ENCODE data around the gene PHACTR3.

The PHACTR3 gene

DNA sequence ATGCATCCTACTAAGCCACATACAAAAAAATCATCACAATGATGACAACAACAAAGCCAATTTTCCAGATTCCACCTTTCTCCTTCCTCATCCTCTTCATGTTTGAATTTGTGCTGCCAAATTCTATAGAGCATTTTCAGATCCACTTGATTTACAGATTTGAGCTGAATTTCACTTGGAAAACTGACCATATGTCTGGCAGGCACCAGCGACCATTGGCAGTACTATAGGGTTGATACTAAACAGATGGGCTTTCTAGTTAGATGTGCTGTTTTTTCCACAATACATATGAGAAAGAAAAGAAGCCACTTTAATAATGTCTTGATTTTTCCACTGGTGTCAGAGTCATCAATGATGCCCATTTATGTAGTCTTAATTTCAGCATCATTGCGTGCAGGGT, 127.0 kb downstream of the PHACTR3 start:
- no peak for DNase-seq (ENCODE audit: low read depth in 2 of 2)

DNA sequence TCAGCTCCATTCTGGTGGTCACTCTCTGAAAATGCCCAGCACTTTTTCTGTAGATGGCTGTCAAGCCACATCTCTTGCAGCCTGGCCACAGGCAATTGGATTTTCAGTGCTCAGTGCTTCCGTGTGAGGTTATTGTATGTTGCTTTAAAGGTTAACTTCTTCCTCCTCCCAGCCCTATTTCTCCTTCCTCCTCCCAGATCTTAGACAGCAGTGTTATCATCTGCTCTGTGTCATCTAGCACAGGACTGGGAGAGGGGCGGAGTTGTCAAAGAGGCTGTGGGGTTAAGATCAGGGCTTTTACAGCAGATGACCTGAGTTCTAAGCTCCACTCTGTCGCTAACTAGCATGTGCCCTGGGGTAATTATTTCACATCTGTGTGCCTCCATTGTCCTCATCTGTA, 129.0 kb downstream of the PHACTR3 start:
- no peak for DNase-seq (ENCODE audit: low read depth in 2 of 2)

DNA sequence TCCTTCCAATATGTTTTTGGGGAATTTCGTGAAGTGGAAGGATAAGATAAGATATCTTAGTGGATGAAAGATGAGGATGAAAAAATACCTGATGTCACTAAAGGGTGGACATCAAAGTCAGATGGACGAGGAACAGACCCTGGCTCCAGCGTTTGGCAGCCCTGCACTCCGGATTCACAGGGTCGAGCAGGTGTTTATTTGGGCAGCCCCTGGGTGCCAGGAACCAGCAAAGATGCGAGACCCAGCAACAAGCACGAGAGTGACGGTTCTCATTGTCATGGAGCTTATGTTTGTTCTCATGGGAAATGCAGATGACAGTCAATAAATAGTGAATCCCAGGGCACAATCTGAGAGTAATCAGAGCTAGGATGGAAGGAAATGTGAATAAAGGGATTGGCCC, 131.1 kb downstream of the PHACTR3 start:
- no peak for DNase-seq (ENCODE audit: low read depth in 2 of 2)

DNA sequence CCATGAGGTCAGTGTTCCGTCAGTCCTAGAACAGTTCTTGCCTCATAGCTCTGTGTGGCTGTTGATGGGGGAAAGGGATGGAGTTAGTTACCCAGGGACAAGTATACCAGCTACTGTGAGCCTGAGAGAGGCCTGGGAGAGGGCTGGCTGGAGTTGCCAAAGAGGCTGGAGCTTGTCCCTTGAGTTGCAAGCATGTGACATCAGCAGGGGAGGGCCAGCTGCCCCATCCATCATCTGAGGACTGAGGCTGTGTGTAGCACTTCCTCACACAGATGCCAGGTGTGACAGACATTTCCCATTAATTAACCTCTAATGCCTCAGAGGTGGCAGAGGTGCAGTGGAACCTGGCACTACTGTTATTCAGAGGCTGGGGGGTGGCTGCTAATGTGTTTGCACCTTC, 131.6 kb downstream of the PHACTR3 start:
- DNase-seq (ENCODE audit: low read depth in 2 of 2) = no peak

DNA sequence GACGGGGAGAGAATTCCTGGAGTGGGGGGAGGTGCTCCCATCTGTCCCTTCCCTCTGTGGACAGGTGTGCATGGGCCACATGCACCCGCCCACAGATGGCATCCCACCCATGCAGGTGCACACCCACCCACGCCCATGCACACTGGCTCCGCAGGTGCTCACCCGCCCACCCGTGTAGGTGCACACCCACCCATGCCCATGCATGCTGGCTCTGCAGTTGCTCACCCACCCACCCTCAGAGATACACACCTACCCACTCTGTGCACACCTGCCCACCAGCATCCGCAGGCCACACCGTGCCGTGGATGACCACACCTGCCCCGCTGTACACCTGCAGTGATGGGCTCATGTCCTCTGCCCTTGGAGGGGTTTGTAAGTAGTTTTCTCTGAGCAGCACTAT, 132.0 kb downstream of the PHACTR3 start:
- DNase-seq (ENCODE audit: low read depth in 2 of 2) = no peak

DNA sequence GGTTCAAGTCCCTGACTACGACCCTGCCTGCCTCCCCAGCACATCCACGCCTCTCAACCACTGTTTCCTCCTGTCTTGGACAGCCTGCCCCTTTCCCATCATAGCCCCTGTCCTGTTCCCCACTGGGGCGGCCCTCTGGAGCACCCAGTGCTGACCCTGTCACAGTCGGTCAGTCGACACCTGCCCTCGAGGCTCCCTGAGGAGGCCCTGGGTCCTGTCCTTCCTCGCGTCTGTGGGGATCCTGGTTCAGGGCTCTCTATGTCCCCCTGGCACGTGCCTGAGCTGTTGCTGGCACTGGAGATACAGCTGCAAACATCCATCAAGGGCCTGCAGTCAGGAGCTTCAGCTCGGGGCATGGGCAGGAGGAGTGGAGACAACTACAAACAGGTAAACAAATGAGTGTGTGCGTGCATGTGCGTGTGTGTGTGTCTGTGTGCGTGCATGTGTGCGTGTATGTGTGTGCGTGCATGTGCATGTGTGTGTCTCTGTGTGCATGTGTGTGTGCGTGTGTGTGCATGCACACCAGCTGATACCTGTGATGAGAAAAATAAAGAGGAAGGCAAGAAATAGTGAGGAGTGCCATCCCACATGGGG, 132.8 kb downstream of the PHACTR3 start:
- DNase-seq (ENCODE audit: low read depth in 2 of 2) = no peak

DNA sequence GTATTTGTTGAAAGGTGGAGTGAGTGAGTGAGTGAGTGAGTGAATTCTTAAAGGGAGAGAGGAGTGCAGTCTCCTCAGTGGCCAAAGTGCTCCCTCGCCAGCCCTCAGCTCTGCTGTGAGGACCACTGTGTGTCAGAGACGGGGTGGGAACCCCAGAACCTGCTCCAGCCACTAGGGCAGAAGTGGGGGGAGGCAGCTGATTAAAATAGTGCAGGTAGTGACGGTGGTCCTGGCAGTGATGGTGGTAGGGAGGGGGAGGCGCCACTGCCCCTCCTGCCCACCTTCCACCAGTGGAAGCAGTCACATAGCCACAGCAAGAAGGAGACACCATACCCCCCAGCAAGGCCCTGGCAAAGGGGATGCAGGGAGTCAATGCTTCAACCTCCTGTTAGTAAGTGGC, 133.5 kb downstream of the PHACTR3 start:
- DNase-seq (ENCODE audit: low read depth in 2 of 2) = no peak

DNA sequence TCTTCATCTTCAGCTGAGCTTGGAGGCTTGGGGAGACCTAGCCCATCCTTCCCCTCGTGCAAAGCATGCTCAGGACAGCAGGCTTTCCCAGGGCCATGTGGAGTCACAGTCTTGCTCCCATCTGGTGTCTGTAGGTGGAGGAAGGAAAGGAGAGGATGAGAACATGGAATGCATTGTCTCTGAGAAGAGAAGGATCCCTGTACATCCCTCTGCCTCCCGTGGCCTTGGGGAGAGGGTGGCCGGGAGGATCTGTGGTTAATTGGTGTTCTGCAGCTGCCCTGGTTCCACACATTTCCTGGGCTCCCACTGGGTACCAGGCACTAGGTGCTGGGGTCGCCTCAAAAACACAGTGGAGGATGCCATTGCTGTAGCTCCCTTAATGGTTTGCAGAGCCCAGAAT, 134.5 kb downstream of the PHACTR3 start:
- DNase-seq (ENCODE audit: low read depth in 2 of 2) = no peak

DNA sequence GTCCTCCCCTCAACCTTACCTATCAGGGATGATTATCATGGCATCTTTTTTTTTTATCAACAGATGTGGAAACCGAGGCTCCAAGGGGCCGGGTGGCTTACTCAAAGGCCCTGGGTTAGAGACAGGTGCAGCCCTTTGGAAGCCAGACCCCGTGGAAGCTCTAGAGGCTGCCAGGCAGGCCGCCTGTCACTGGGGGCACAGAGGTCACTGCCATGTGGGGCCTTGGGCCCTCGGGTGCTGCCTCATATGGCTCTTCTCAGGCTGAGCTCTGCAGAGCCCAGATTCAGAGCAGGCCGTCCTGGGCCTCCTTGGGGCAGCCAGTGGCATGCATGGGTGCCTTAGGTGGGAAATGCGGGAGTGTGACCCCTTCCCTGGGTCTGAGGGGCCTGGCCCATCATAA, 136.3 kb downstream of the PHACTR3 start:
- no peak for DNase-seq (ENCODE audit: low read depth in 2 of 2)

DNA sequence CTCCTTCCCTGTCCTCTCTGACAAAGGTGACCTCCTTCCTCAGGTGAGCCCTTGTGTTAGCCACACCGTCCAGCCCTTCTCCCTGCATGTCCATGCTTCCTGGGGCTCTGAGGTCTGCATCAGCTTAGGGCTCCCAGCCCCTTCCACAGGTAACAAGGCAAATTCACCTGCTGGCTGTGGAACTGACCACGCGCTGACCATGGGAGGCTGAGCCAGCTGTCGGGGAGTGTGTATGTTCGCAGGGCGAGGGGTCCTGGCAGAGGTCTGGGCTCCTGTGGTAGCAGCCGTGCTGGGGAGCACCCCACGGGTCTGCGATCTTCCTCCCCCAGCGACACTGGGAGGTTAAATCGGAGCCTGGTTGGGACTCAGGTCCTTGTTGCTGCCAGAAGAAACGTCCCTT, 136.7 kb downstream of the PHACTR3 start:
- DNase-seq (ENCODE audit: low read depth in 2 of 2) = no peak

DNA sequence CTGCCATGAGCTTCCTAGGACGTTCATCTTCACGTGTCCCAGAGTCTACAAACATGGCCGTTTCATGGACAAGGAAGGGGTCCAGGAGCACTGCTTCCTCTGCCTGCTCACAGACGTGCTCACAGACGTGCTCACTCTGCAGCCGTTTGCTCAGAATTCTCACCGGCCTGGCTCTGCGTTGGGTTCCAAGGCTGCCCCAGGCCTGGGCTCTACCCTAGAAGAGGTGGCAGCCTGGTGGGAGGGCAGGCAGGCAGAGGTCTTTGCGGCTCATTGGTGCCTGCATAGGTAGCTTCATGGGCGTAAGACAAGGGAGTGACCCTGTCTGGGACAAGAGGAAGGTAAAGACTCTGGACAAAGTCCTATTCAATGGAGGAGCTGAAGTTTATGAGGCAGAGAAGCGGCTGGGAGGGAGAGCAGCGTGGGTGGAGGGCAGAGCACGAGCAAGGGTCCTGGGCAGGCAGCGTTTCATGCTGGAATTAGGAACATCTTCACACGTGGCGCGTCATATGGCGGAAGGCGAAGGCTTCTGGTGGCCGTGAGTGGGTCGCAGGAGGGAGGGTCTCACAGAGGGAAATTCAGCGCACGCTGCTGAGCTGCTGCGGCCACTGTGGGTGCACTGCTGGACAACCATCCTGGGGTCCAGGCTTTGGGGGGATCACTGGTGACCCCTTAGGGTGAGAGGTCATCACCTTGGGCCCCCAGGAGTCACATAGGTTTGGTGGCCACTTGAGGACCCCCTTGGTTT, 138.2 kb downstream of the PHACTR3 start:
- no peak for DNase-seq (ENCODE audit: low read depth in 2 of 2)

DNA sequence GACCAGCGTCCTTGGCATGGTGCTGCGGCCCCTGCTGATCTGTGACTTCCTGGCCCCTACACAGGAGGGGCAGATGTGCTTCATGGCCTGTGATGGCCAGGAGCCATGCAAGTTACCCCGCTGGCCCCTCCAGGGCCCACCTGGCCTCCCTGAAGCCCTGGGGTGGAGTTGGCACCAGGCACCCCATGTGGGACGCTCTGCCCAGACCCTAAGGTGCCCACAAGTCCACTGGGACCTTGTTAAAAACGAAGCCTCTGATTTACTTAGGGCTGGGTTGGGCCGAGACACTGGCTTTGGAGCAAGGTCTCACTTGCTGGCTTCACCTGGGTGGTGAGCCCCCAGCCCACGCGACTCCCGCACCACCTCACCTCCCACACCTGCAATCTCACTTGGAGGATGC, 139.0 kb downstream of the PHACTR3 start:
- no peak for DNase-seq (ENCODE audit: low read depth in 2 of 2)

DNA sequence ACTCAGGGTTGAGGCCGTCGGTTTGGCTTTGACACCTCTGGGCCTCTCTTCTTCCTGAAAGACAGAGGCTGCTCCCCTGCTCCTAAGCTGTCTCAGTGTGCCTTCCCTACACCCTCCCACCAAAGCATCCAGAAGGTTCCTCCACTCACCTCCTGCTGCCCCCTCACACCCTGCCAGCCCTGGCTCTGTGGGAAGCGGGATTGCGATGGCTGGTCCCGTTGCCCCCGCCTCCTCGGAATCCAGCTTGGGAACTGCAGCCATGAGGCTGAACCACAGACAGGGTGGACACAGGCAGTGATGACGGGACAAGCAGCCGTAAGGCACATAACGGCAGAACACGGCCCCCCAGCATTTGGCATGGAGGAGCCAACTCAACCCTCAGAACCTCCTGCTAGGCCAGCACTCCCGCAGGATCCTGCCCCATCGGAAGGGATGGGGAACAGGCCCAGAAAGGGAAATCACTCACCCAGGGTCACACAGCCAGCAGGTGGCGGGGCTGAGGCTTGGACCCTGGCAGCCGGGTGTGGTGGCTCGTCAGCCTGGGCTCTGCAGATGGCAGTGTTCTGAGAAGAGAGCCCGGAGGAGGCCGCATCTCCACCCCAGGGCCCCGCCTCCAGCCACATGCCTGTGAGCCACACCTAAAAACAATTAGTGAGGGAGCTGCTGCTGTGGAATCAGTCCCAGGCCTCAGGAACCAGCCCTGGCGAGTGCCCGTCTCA, 139.6 kb downstream of the PHACTR3 start:
- no peak for DNase-seq (ENCODE audit: low read depth in 2 of 2)

DNA sequence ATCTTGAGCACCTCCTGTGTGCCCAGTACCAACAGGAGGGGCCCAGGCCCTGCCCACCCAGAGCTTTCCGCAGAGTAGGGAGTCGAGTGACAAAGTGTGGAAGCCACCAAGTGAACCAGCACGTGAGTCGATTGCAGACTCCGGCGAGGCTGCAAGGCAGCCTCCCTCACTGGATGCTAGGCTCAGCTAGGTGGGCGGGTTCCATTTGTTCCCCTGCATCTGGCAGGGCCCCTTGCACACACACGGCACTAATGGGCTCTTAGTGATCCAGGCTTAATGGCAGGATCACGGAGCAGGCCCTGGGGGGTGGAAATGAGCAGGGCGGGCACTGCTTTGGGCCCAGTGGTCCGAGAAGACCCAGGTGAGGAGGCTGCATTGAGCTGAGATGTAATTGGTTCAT, 140.4 kb downstream of the PHACTR3 start:
- DNase-seq (ENCODE audit: low read depth in 2 of 2) = no peak

DNA sequence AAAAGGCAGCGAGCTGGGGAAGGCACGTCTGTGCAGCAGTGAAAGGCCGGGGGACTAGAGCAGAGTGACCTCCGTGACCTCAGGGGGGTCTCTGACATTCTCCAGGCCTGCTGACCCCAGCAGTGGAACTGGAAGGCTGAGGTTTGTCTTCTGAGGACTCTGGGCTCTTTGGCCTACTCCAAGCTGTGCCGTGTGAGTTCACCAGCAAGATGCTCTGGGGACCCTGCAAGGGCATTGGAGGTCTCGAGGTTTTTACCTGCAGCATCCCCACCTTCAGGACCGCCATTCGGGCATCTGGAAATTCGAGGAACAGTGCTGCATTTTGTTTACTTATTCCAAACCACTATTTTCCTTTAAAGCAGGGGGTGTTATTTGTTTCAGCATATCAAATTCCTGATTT, 140.9 kb downstream of the PHACTR3 start:
- no peak for DNase-seq (ENCODE audit: low read depth in 2 of 2)

DNA sequence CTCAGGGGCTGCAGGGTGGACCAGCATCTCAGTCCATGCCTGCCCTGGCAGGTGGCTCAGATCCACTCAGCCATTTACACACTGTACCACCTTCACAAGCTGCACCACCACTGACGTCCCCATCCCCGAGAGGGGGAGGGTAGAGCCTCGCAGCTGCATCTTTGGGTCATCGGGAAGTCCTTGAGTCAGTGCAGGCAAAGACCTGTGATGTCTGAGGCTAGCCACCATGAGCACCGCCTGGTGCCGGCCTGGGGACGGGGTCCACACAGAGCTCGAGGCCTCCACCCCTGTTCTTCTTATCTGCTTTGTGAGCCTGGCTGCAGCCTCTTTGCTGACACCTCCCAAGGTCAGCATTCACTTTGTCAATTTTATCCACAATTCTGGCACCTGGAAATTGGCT, 141.4 kb downstream of the PHACTR3 start:
- no peak for DNase-seq (ENCODE audit: low read depth in 2 of 2)

DNA sequence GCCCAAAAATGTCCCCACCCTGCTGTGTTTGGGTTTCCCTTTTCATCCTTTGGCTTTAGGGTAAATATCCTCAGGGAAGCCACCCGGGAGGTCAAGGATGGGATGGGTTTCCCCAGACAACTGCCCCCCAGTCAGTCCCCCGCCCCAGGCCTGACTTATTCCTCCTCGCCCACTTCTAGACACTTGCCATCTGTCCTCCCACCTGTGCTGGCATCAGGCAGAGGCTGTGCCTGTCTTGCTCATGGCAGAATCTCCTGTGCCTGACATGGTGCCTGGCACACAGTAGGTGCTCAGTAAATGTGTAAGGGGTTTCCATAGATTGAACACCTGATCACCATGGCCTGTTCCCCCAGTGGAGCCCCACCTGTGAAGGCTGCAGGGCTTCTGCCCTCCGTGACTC, 141.8 kb downstream of the PHACTR3 start:
- DNase-seq (ENCODE audit: low read depth in 2 of 2) = no peak

DNA sequence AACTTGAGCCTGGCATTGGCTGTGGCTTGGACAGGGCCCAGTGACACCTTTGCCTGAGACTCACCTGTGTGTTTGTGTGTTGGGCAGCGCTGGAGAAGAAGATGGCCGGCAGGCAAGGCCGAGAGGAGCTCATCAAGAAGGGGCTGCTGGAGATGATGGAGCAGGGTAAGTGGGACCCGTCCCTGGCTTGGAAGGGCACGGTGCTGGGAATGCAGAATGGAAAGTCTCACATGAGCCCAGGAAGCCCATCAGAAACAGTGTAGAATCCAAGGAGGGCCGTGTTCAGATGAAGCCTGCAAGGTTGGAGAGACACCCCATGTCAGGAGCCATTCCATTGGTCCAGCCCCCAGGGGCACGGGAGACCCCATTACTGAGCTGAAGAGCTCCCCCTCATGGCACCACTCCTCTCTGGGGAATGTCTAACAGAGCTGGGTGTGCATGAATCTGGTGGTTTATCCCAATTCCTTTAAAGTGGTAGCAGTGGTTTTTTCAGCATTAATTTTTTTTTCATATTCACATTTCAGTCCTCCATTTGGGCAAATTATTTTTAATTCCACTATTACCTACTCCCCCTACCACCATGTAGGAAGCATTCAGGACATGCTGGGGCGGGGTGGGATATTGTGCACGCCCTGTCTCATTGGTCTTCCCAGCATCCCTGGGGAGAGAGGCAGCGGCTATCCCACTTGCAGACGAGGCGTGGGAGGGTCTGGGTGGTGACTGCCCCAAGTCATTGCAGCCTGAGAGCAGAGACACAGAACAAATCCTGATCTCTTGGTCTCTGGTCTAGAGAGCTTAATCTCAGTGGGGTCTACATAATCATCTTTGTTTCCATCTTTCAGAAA, 143.6 kb downstream of the PHACTR3 start:
- no peak for DNase-seq (ENCODE audit: low read depth in 2 of 2)

DNA sequence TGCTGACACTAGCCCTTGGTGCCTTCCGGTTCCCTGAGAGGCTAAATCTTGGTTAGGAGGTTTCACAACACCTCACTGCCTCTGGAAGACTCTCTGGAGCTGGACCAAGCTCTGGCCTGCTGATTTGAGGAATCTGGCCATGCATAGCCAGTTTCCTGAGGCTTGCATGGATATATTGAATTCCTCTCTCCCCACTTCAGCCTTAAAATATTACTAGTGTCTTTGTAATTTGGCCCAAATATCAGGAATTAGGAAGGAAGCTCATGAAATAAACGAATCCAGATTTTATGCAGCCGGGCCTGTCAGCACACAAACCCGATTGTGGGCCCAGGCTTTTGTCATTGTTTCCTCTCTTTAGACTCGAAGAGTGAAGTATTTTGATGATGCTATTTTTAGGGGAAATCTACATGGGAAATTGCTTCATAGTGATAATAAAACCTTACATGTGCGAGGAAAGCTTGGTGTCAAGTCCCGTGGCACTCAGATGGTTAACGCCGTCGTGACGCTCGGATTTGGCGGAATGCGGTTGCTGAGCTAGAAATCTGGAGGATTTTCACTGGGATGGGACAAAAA, 144.4 kb downstream of the PHACTR3 start:
- no peak for DNase-seq (ENCODE audit: low read depth in 2 of 2)

DNA sequence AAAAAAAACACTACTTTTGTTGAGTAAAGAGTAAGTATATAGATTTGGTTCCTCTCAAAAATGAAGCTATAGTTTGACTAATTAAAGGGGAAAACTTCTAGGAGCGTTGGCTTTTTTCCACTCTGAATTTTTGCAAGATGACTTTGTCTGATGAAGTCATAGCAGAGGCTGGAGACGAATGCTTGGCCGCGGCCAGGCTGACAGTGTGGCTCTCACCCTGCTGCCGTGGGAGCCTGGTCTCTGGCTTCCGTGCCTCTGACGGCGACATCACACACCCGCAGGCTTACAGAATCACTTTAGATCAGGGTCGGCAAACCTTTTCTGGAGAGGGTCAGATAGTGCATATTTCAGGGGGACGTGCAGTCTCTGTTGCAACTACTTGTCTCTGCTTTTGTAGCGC, 145.0 kb downstream of the PHACTR3 start:
- DNase-seq (ENCODE audit: low read depth in 2 of 2) = no peak

DNA sequence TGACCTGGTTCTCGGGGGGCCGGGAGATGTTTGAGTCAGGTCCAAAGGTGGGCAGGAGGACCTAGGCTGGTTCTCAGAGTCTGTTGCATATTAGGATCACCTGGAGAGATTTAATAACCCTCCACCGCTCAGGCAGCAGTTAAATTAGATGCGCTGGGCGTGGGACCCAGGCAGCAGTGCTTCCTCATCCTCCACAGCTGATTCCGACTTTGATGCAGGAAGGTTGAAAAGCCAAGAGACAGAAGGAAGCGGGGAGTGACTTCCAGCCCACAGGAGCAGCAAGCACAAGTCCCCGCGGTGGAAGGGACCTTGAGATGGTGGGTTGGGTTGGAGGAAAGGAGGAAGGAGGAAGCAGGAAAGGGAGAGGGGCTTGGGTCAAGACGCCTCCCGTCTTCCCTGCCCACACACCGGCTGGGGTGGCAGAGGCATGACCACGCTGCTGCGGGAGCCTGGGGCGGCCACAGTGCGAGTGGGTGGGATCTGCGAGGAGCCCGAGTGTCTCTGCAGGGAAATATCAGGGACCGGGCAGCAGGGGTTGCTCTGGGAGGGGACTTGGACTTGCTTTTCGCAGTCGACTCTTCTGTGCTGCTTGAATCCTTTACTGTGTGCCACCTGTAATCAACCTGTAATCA, 146.0 kb downstream of the PHACTR3 start:
- no peak for DNase-seq (ENCODE audit: low read depth in 2 of 2)
